ENCODE measurements around the gene HMSD.

DNA sequence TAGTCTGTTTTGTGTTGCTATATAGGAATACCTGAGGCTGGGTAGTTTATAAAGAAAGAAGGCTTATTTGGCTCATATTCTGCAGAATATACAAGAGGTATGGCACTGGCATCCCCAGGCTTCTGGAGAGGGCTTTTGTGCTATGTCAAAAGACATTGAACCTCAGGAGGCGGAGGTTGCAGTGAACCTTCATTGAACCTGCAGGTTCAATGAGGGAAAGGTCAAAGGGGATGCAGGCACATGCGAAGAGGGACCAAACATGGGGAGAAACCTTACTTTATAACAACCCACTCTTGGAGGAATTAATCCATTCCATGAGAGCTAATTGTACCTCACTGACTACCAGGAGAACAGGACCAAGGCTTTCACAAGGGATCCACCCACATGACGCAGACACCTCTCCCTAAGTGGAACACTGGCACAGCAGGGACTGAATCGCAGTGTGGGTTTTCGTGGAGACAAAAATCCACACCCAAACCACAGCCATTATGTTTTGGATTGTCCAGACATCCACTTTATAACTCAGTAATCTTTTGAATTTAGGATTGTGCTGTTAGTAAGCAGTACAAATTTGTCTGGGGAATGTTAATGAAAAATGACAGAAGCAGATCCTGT is 16.7 kb downstream of the HMSD start:
- no peak for TF ChIP-seq SP1 (CRISPR knock-in tag; conservative IDR thresholded peaks at IDR 0.05)
- no peak for TF ChIP-seq CREB1 (CRISPR knock-in tag; IDR thresholded peaks at IDR 0.05)
- TF ChIP-seq, protein P1, sequence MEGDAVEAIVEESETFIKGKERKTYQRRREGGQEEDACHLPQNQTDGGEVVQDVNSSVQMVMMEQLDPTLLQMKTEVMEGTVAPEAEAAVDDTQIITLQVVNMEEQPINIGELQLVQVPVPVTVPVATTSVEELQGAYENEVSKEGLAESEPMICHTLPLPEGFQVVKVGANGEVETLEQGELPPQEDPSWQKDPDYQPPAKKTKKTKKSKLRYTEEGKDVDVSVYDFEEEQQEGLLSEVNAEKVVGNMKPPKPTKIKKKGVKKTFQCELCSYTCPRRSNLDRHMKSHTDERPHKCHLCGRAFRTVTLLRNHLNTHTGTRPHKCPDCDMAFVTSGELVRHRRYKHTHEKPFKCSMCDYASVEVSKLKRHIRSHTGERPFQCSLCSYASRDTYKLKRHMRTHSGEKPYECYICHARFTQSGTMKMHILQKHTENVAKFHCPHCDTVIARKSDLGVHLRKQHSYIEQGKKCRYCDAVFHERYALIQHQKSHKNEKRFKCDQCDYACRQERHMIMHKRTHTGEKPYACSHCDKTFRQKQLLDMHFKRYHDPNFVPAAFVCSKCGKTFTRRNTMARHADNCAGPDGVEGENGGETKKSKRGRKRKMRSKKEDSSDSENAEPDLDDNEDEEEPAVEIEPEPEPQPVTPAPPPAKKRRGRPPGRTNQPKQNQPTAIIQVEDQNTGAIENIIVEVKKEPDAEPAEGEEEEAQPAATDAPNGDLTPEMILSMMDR (IDR thresholded peaks at IDR 0.05): no peak
- TF ChIP-seq, protein P2, sequence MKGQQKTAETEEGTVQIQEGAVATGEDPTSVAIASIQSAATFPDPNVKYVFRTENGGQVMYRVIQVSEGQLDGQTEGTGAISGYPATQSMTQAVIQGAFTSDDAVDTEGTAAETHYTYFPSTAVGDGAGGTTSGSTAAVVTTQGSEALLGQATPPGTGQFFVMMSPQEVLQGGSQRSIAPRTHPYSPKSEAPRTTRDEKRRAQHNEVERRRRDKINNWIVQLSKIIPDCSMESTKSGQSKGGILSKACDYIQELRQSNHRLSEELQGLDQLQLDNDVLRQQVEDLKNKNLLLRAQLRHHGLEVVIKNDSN (CRISPR knock-in tag; IDR thresholded peaks at IDR 0.05): no peak
- no peak for TF ChIP-seq SMAD4 (CRISPR knock-in tag; IDR thresholded peaks at IDR 0.05)
- TF ChIP-seq TEAD4 (CRISPR knock-in tag; IDR thresholded peaks at IDR 0.05): no peak
